Mucosa of stomach (tissue), 1 donor: Measurements from ENCODE around the gene ASMT.

ENCODE experiments used
- H3K27me3 ChIP-seq: one replicate; pipeline ENCODE4 v1.7.0; 2013; ENCODE audit warnings: mild to moderate bottlenecking, low read length; ENCODE audit not compliant: control insufficient read depth, insufficient read depth
- H3K36me3 ChIP-seq: one replicate; pipeline ENCODE4 v1.7.0; 2013; ENCODE audit warnings: low read length; ENCODE audit not compliant: control insufficient read depth, insufficient read depth
- H3K4me1 ChIP-seq: one replicate; pipeline ENCODE4 v1.7.0; 2013; ENCODE audit warnings: mild to moderate bottlenecking, low read length; ENCODE audit not compliant: control insufficient read depth, insufficient read depth
- H3K4me3 ChIP-seq: one replicate; pipeline ENCODE4 v1.7.0; 2013; ENCODE audit warnings: low read length
- H3K9ac ChIP-seq: one replicate; pipeline ENCODE4 v1.7.0; 2013; ENCODE audit warnings: mild to moderate bottlenecking, low read length, moderate library complexity
- H3K9me3 ChIP-seq: one replicate; pipeline ENCODE4 v1.7.0; 2013; ENCODE audit warnings: mild to moderate bottlenecking, low read length, moderate library complexity; ENCODE audit not compliant: control insufficient read depth
- donor health status: Pancreatic carcinoma.

The ASMT gene

GRCh38 chrX:1599791-1600405 lies 15.0 kb upstream of the ASMT start:
- Histone ChIP-seq H3K9me3 (no peaks in the 10 kb centered on the region), H3K9ac (no peak overlapping the region), H3K4me3 (no peak overlapping the region), H3K4me1 (no peaks in the 10 kb centered on the region), H3K27me3 (no peaks in the 10 kb centered on the region), H3K36me3 (peaks cover 18% of the 10 kb centered on the region)

- H3K36me3 ChIP-seq: peaks cover 12% of the 10 kb centered on the region
- no peak overlapping the region for H3K9ac ChIP-seq
Measured at GRCh38 chrX:1600406-1601050, 14.3 kb upstream of the ASMT start.

GRCh38 chrX:1601051-1601767 lies 13.7 kb upstream of the ASMT start:
- Histone ChIP-seq H3K4me1 (no peaks in the 10 kb centered on the region), H3K9me3 (no peaks in the 10 kb centered on the region), H3K9ac (no peak overlapping the region), H3K27me3 (no peaks in the 10 kb centered on the region), H3K4me3 (no peak overlapping the region), H3K36me3 (peaks cover 9% of the 10 kb centered on the region)

More at GRCh38 chrX:1600406-1601050, 14.3 kb upstream of the ASMT start:
- Histone ChIP-seq H3K4me3 (no peak overlapping the region), H3K27me3 (no peaks in the 10 kb centered on the region), H3K4me1 (no peaks in the 10 kb centered on the region), H3K9me3 (no peaks in the 10 kb centered on the region)

- no peaks in the 10 kb centered on the region for H3K27me3 ChIP-seq
- H3K4me1 ChIP-seq: no peaks in the 10 kb centered on the region
- H3K4me3 ChIP-seq: no peak overlapping the region
- H3K9me3 ChIP-seq: no peaks in the 10 kb centered on the region
- H3K9ac ChIP-seq: no peak overlapping the region
- peaks cover 9% of the 10 kb centered on the region for H3K36me3 ChIP-seq
Measured at GRCh38 chrX:1601768-1602085, 13.1 kb upstream of the ASMT start.

- H3K27me3 ChIP-seq: no peaks in the 10 kb centered on the region
- H3K9ac ChIP-seq: no peak overlapping the region
- no peaks in the 10 kb centered on the region for H3K9me3 ChIP-seq
- peaks cover 5% of the 10 kb centered on the region for H3K36me3 ChIP-seq
- no peak overlapping the region for H3K4me3 ChIP-seq
- H3K4me1 ChIP-seq: no peaks in the 10 kb centered on the region
Measured at GRCh38 chrX:1602299-1602698, 12.6 kb upstream of the ASMT start.

- Histone ChIP-seq H3K4me1 (no peaks in the 10 kb centered on the region), H3K36me3 (no peaks in the 10 kb centered on the region), H3K9me3 (no peaks in the 10 kb centered on the region), H3K4me3 (no peak overlapping the region), H3K27me3 (no peaks in the 10 kb centered on the region), H3K9ac (no peak overlapping the region)
Measured at GRCh38 chrX:1606496-1606895, 8.4 kb upstream of the ASMT start.

- Histone ChIP-seq H3K9me3 (no peaks in the 10 kb centered on the region), H3K9ac (no peak overlapping the region), H3K4me3 (no peak overlapping the region), H3K27me3 (no peaks in the 10 kb centered on the region), H3K4me1 (no peaks in the 10 kb centered on the region), H3K36me3 (no peaks in the 10 kb centered on the region)
Measured at GRCh38 chrX:1609311-1609710, 5.5 kb upstream of the ASMT start.

GRCh38 chrX:1609762-1610161 lies 5.1 kb upstream of the ASMT start:
- Histone ChIP-seq H3K36me3 (no peaks in the 10 kb centered on the region), H3K4me1 (no peaks in the 10 kb centered on the region), H3K9ac (no peak overlapping the region), H3K9me3 (no peaks in the 10 kb centered on the region), H3K27me3 (no peaks in the 10 kb centered on the region), H3K4me3 (no peak overlapping the region)

- H3K4me1 ChIP-seq: no peaks in the 10 kb centered on the region
- no peaks in the 10 kb centered on the region for H3K36me3 ChIP-seq
- no peak overlapping the region for H3K9ac ChIP-seq
- H3K4me3 ChIP-seq: no peak overlapping the region
- no peaks in the 10 kb centered on the region for H3K9me3 ChIP-seq
- H3K27me3 ChIP-seq: no peaks in the 10 kb centered on the region
Measured at GRCh38 chrX:1610166-1610565, 4.7 kb upstream of the ASMT start.

GRCh38 chrX:1610736-1611135 lies 4.1 kb upstream of the ASMT start:
- H3K4me1 ChIP-seq: no peaks in the 10 kb centered on the region
- H3K27me3 ChIP-seq: no peaks in the 10 kb centered on the region
- H3K9me3 ChIP-seq: no peaks in the 10 kb centered on the region
- no peaks in the 10 kb centered on the region for H3K36me3 ChIP-seq
- no peak overlapping the region for H3K9ac ChIP-seq
- no peak overlapping the region for H3K4me3 ChIP-seq

GRCh38 chrX:1612641-1613286 lies 2.1 kb upstream of the ASMT start:
- Histone ChIP-seq H3K9ac (no peak overlapping the region), H3K36me3 (no peaks in the 10 kb centered on the region), H3K9me3 (no peaks in the 10 kb centered on the region), H3K4me3 (no peak overlapping the region), H3K4me1 (no peaks in the 10 kb centered on the region), H3K27me3 (no peaks in the 10 kb centered on the region)

GRCh38 chrX:1618689-1619088 lies 3.8 kb downstream of the ASMT start:
- no peak overlapping the region for H3K4me3 ChIP-seq
- no peaks in the 10 kb centered on the region for H3K27me3 ChIP-seq
- H3K9me3 ChIP-seq: no peaks in the 10 kb centered on the region
- no peaks in the 10 kb centered on the region for H3K4me1 ChIP-seq
- no peak overlapping the region for H3K9ac ChIP-seq
- no peaks in the 10 kb centered on the region for H3K36me3 ChIP-seq
